GM23338 (cell line): Measurements from ENCODE around the gene CARNS1. TPM values are rescaled to one million over a fixed set of nuclear protein-coding genes. Genes with fewer than 3 reads are reported as not detected.
A peak's percentile ranks its signal among the peaks of the same experiment; 100 is the strongest.

Experiments used
- ATAC-seq: fragments of 200-7000 bp; cut with Tn5 transposase; 3 replicates; pipeline ENCODE4 v1.9.1; 2020
- DNase-seq: peaks from one replicate; pipeline ENCODE4 v3.0.0-alpha.2; 2015; ENCODE audit warnings: low spot score
- H2AFZ ChIP-seq: fragments of 200-600 bp; sonication (generic); 2 replicates; pipeline ENCODE4 v1.8.0; 2016; ENCODE audit warnings: antibody characterized with exemption, mild to moderate bottlenecking, moderate library complexity
- H3F3A ChIP-seq: fragments of 200-600 bp; sonication (generic); replicated peaks from 2 replicates; pipeline ENCODE4 v1.8.0; 2017; ENCODE audit warnings: antibody characterized with exemption, mixed run types, low read depth
- H3K27ac ChIP-seq: fragments of 200-600 bp; sonication (generic); 2 replicates; pipeline ENCODE4 v1.6.1; 2016; ENCODE audit warnings: low read depth
- H3K27me3 ChIP-seq: fragments of 200-600 bp; sonication (generic); 2 replicates; pipeline ENCODE4 v1.8.0; 2016; ENCODE audit warnings: mild to moderate bottlenecking, mixed run types, moderate library complexity; ENCODE audit not compliant: insufficient read depth
- H3K36me3 ChIP-seq: fragments of 200-600 bp; sonication (generic); 2 replicates; pipeline ENCODE4 v1.8.0; 2016; ENCODE audit warnings: mild to moderate bottlenecking; ENCODE audit not compliant: insufficient read depth
- H3K4me1 ChIP-seq: fragments of 200-600 bp; sonication (generic); 2 replicates; pipeline ENCODE4 v1.8.0; 2016; ENCODE audit warnings: mild to moderate bottlenecking, moderate library complexity; ENCODE audit not compliant: insufficient read depth
- H3K4me2 ChIP-seq: fragments of 200-600 bp; sonication (generic); 2 replicates; pipeline ENCODE4 v1.7.1; 2017; ENCODE audit warnings: mixed run types
- H3K4me3 ChIP-seq: fragments of 200-600 bp; sonication (generic); 2 replicates; pipeline ENCODE4 v1.6.1; 2016; ENCODE audit warnings: mixed run types
- H3K79me2 ChIP-seq: fragments of 200-600 bp; sonication (generic); replicated peaks from 2 replicates; pipeline ENCODE4 v1.8.0; 2017; ENCODE audit warnings: mild to moderate bottlenecking; ENCODE audit not compliant: insufficient read depth
- H3K9me2 ChIP-seq: fragments of 200-600 bp; sonication (generic); 2 replicates; pipeline ENCODE4 v1.8.0; 2017; ENCODE audit not compliant: insufficient read depth
- H4K20me1 ChIP-seq: fragments of 200-600 bp; sonication (generic); replicated peaks from 2 replicates; pipeline ENCODE4 v1.8.0; 2017; ENCODE audit warnings: mild to moderate bottlenecking; ENCODE audit not compliant: insufficient read depth
- H3K27ac Mint-ChIP-seq: 2 replicates; pipeline ENCODE4 v1.8.0; 2020; ENCODE audit warnings: inconsistent platforms, mild to moderate bottlenecking, moderate library complexity, mixed read lengths
- H3K27me3 Mint-ChIP-seq: 3 replicates; pipeline ENCODE4 v1.8.0; 2022; ENCODE audit warnings: low read depth, mild to moderate bottlenecking, moderate library complexity, mixed read lengths, inconsistent platforms; ENCODE audit not compliant: insufficient read depth, poor library complexity
- H3K36me3 Mint-ChIP-seq: 3 replicates; pipeline ENCODE4 v1.8.0; 2021; ENCODE audit warnings: low read depth, mild to moderate bottlenecking, inconsistent platforms, moderate library complexity, mixed read lengths
- H3K4me1 Mint-ChIP-seq: 3 replicates; pipeline ENCODE4 v1.8.0; 2020; ENCODE audit warnings: mild to moderate bottlenecking, inconsistent platforms, mixed read lengths
- H3K4me3 Mint-ChIP-seq: 3 replicates; pipeline ENCODE4 v1.8.0; 2021; ENCODE audit warnings: moderate library complexity, mild to moderate bottlenecking, inconsistent platforms, mixed read lengths
- H3K9me3 Mint-ChIP-seq: 3 replicates; pipeline ENCODE4 v1.8.0; 2020; ENCODE audit warnings: moderate library complexity, mild to moderate bottlenecking, inconsistent platforms, mixed read lengths
- EZH2 ChIP-seq: fragments of 200-600 bp; sonication (generic); IDR thresholded peaks from one replicate; pipeline ENCODE4 v1.8.0; 2017; ENCODE audit warnings: antibody characterized with exemption, mild to moderate bottlenecking, low read depth; ENCODE audit not compliant: unreplicated experiment
- NANOG ChIP-seq: IDR thresholded peaks from 2 replicates; pipeline ENCODE4 v1.6.1; 2016; ENCODE audit warnings: antibody characterized with exemption, borderline replicate concordance
- STAT1 ChIP-seq: IDR thresholded peaks from one replicate; pipeline ENCODE4 v1.6.1; 2016; ENCODE audit warnings: antibody characterized with exemption; ENCODE audit not compliant: unreplicated experiment
- ZNF331 ChIP-seq: fragments of 250-450 bp; sonication (Bioruptor Pico); IDR thresholded peaks from 2 replicates; pipeline ENCODE4 v1.5.0; 2020; ENCODE audit warnings: low read depth, mild to moderate bottlenecking, moderate library complexity
- ZNF462 ChIP-seq: fragments of 250-450 bp; sonication (Bioruptor Pico); IDR thresholded peaks from 2 replicates; pipeline ENCODE4 v1.5.0; 2020; ENCODE audit warnings: mild to moderate bottlenecking, moderate library complexity
- polyA plus RNA-seq: library from polyadenylated mRNA; unstranded; fragments of >200 nt; fragmentation: Nextera tagmentation; extraction: Ambion mirVana; gene quantifications from 2 replicates; pipeline ENCODE4 v1.2.1, GENCODE V29; 2016
- total RNA-seq: library from RNA; depleted of rRNA; stranded (reverse); fragments of >200 nt; shearing (Covaris generic); gene quantifications from 2 replicates; pipeline ENCODE4 v1.2.3, GENCODE V29; 2014
- TF ChIP-seq, protein P1 (sequence below), 2 experiments: fragments of 200-600 bp in 1 of 2; sonication (generic) in 1 of 2; conservative IDR thresholded peaks; 2 replicates each; pipeline versions ENCODE4 v1.5.1 to v1.6.1; 2016 to 2017; ENCODE audit warnings: antibody characterized with exemption in 2 of 2, low read depth in 2 of 2, mild to moderate bottlenecking in 2 of 2, moderate library complexity in 1 of 2
- TF ChIP-seq, protein P2 (sequence below): IDR thresholded peaks from 2 replicates; pipeline ENCODE4 v1.6.1; 2016; ENCODE audit warnings: antibody characterized with exemption

CARNS1 gene
- total and polyA plus RNA-seq, 2 experiments from 2014 or later, result 0.52 to 0.76 TPM

DNA sequence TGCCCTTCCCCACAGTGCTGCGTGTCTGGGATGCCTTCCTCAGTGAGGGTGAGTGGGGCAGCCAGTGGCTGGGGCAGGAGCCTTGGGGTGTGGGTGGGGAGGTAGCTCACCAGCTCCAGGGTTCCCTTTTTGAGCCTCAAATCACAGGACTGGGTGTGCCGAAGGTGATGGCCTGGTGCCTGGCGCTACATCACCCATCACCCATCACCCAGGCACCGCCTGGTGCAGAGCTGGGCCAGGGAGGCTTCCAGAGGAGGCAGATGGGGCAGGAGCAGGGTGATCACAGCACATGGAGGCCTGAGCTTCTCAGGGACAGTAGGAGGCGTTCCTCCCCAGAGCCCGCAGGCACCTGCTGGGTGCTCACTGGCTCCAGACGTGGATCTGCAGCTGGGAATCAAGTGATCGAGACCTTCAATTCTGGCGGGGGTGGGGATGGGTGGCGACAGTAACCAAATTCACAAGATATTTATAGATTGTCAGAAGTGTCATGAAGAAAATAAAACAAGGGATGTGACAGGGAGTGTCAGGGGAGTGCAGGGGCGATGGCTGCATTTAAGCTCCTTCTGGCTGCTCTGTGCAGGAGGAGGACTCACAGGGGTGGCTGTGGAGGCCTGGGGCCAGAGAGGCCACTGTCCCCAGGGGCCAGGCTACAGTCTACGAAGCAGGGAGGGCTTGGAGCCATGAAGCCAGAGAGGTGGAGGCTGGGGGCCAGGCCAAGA, 8.3 kb upstream of the CARNS1 start:
- Histone ChIP-seq H3K4me2 (no peak overlapping the region), H3F3A (no peaks in the 10 kb centered on the region), H3K36me3 (no peaks in the 10 kb centered on the region), H3K4me1 (peaks cover 8% of the 10 kb centered on the region; the same call in 1 of the 2 replicates), H3K4me3 (no peak overlapping the region), H2AFZ (no peak overlapping the region), H3K9me2 (no peaks in the 10 kb centered on the region), H3K79me2 (no peaks in the 10 kb centered on the region), H3K27ac (no peak overlapping the region), H3K27me3 (no peaks in the 10 kb centered on the region), H4K20me1 (no peaks in the 10 kb centered on the region)
- Mint-ChIP-seq H3K4me1 (peaks cover 21% of the 10 kb centered on the region), H3K4me3 (no peak overlapping the region; the same call in 2 of the 3 replicates), H3K27me3 (peaks cover 29% of the 10 kb centered on the region), H3K9me3 (no peaks in the 10 kb centered on the region), H3K36me3 (no peaks in the 10 kb centered on the region), H3K27ac (no peak overlapping the region)
- no peak for TF ChIP-seq EZH2
- TF ChIP-seq, protein P1, sequence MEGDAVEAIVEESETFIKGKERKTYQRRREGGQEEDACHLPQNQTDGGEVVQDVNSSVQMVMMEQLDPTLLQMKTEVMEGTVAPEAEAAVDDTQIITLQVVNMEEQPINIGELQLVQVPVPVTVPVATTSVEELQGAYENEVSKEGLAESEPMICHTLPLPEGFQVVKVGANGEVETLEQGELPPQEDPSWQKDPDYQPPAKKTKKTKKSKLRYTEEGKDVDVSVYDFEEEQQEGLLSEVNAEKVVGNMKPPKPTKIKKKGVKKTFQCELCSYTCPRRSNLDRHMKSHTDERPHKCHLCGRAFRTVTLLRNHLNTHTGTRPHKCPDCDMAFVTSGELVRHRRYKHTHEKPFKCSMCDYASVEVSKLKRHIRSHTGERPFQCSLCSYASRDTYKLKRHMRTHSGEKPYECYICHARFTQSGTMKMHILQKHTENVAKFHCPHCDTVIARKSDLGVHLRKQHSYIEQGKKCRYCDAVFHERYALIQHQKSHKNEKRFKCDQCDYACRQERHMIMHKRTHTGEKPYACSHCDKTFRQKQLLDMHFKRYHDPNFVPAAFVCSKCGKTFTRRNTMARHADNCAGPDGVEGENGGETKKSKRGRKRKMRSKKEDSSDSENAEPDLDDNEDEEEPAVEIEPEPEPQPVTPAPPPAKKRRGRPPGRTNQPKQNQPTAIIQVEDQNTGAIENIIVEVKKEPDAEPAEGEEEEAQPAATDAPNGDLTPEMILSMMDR (conservative IDR thresholded peaks at IDR 0.05; ENCODE audit: low read depth in 2 of 2), result 0 out of 4 replicates have a peak, but pooled peaks of 1 of the 2 experiments have one; percentile 10
- no peak for DNase-seq
- no peak for ATAC-seq

DNA sequence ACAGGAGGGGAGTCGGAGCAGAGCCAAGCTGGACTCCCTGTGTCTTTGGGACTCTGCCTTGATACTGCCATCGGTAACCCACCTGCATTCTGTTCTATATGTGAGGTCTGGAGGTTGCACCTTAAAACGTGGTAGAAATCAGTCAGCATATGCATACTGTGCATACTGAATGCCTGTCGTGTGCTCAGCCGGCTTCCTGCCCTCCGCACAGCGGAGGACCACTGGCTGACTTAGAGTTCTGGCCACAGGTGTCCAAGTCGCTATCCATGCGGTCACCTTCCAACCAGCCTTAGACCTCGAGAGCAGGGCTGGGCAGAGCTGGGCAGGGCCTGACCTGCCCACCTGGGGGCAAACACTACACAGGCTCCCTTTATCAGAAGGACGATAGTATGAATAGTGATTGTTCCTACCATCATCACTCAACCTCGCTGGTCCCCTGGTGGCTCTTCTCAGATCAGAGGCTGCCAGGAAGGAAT, 7.8 kb upstream of the CARNS1 start:
- no peaks in the 10 kb centered on the region for H3F3A ChIP-seq
- Mint-ChIP-seq H3K36me3 (no peaks in the 10 kb centered on the region), H3K4me1 (peaks cover 21% of the 10 kb centered on the region), H3K27me3 (peaks cover 30% of the 10 kb centered on the region), H3K27ac (no peak overlapping the region), H3K4me3 (no peak overlapping the region), H3K9me3 (no peaks in the 10 kb centered on the region)
- H3K9me2 ChIP-seq, result no peaks in the 10 kb centered on the region
- DNase-seq (no peak), ATAC-seq (no peak)
- H3K36me3 ChIP-seq, result no peaks in the 10 kb centered on the region
- H3K4me1 ChIP-seq, result peaks cover 4% of the 10 kb centered on the region; the same call in 1 of the 2 replicates
- H3K4me3 ChIP-seq, result no peak overlapping the region
- H2AFZ ChIP-seq, result no peak overlapping the region
- no peak overlapping the region for H3K27ac ChIP-seq
- no peak overlapping the region for H3K4me2 ChIP-seq
- H3K27me3 ChIP-seq, result no peaks in the 10 kb centered on the region
- no peaks in the 10 kb centered on the region for H3K79me2 ChIP-seq
- no peaks in the 10 kb centered on the region for H4K20me1 ChIP-seq
- TF ChIP-seq NANOG (no peak), ZNF331 (CRISPR knock-in tag) (no peak), EZH2 (no peak), ZNF462 (no peak), STAT1 (no peak)
- TF ChIP-seq, protein P2, sequence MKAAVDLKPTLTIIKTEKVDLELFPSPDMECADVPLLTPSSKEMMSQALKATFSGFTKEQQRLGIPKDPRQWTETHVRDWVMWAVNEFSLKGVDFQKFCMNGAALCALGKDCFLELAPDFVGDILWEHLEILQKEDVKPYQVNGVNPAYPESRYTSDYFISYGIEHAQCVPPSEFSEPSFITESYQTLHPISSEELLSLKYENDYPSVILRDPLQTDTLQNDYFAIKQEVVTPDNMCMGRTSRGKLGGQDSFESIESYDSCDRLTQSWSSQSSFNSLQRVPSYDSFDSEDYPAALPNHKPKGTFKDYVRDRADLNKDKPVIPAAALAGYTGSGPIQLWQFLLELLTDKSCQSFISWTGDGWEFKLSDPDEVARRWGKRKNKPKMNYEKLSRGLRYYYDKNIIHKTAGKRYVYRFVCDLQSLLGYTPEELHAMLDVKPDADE, result no peak
- TF ChIP-seq, protein P1 (conservative IDR thresholded peaks at IDR 0.05; ENCODE audit: low read depth in 2 of 2), result no peak
